Measurements from ENCODE around the gene TMEM232.
"Not testable (repeated sequence)": the region's sequence is repeated elsewhere in the genome, so short reads cannot be mapped to it uniquely, and the experiment has no call there.

The TMEM232 gene

GRCh38 chr5:110707260-110707844 lies 19.1 kb downstream of the TMEM232 start:
- no peak for DNase-seq (ENCODE audit: low spot score)
- TF ChIP-seq CTCF (IDR thresholded peaks at IDR 0.05), result no peak
- Histone ChIP-seq H3K27ac (no peak overlapping the region), H3K4me3 (no peak overlapping the region)

GRCh38 chr5:110705349-110705748 lies 21.1 kb downstream of the TMEM232 start:
- Histone ChIP-seq H3K27ac (no peak overlapping the region), H3K4me3 (no peak overlapping the region)
- DNase-seq (ENCODE audit: low spot score), result no peak
- TF ChIP-seq CTCF (IDR thresholded peaks at IDR 0.05), result no peak

- Histone ChIP-seq H3K27ac (no peak overlapping the region), H3K4me3 (peak overlapping the region; percentile 22)
- TF ChIP-seq CTCF (IDR thresholded peaks at IDR 0.05), result no peak
- no peak for DNase-seq (ENCODE audit: low spot score)
Measured at GRCh38 chr5:110703481-110703880, 23.0 kb downstream of the TMEM232 start.

GRCh38 chr5:110702704-110703103 lies 23.8 kb downstream of the TMEM232 start:
- TF ChIP-seq CTCF (IDR thresholded peaks at IDR 0.05), result no peak
- DNase-seq (ENCODE audit: low spot score), result no peak
- H3K27ac ChIP-seq, result no peak overlapping the region
- no peak overlapping the region for H3K4me3 ChIP-seq

GRCh38 chr5:110702300-110702699 lies 24.2 kb downstream of the TMEM232 start:
- H3K27ac ChIP-seq, result no peak overlapping the region
- no peak for DNase-seq (ENCODE audit: low spot score)
- no peak for TF ChIP-seq CTCF (IDR thresholded peaks at IDR 0.05)
- H3K4me3 ChIP-seq, result no peak overlapping the region

GRCh38 chr5:110692669-110693068 lies 33.8 kb downstream of the TMEM232 start:
- not testable (repeated sequence) for H3K4me3 ChIP-seq; DNase-seq (ENCODE audit: low spot score); H3K27ac ChIP-seq

GRCh38 chr5:110690587-110690986 lies 35.9 kb downstream of the TMEM232 start:
- H3K4me3 ChIP-seq; H3K27ac ChIP-seq; DNase-seq (ENCODE audit: low spot score): not testable (repeated sequence)

GRCh38 chr5:110687485-110687884 lies 39.0 kb downstream of the TMEM232 start:
- H3K4me3 ChIP-seq, result no peak overlapping the region
- TF ChIP-seq CTCF (IDR thresholded peaks at IDR 0.05), result no peak
- no peak overlapping the region for H3K27ac ChIP-seq
- no peak for DNase-seq (ENCODE audit: low spot score)
